MCF 10A (cell line): ENCODE measurements around the gene SPIRE1. TPM values are rescaled to one million over a fixed set of nuclear protein-coding genes. Genes with fewer than 3 reads are reported as not detected.
"Not testable (repeated sequence)": the region's sequence is repeated elsewhere in the genome, so short reads cannot be mapped to it uniquely, and the experiment has no call there.

Experiments used
- BruUV-seq: library from RNA; stranded (reverse); fragments of 400-500 nt; replicated peaks from 2 replicates; lab custom pipeline; 2021; lab: Mats Ljungman, UMichigan
- CTCF ChIA-PET: fragments of 300-600 bp; sonication (Branson Sonifier 250); formaldehyde crosslinking; extraction: SDS; loops from one replicate; lab custom pipeline; 2021; ENCODE audit warnings: antibody characterized with exemption, inconsistent platforms; lab: Yijun Ruan, JAX
- POLR2A ChIA-PET: fragments of 300-600, 350-650 bp; sonication (Branson Sonifier 250); formaldehyde crosslinking; extraction: SDS; loops from one replicate; lab custom pipeline; 2020; ENCODE audit warnings: antibody characterized with exemption, inconsistent platforms; lab: Yijun Ruan, JAX
- DNase-seq: peaks from one replicate; pipeline ENCODE4 v3.0.0-alpha.2; 2018; ENCODE audit not compliant: unreplicated experiment
- H3K27ac Mint-ChIP-seq: one replicate; pipeline ENCODE4 v1.8.0; 2022; ENCODE audit warnings: mild to moderate bottlenecking, low read depth, mixed read lengths; ENCODE audit not compliant: unreplicated experiment
- H3K27me3 Mint-ChIP-seq: one replicate; pipeline ENCODE4 v1.8.0; 2022; ENCODE audit warnings: mixed read lengths; ENCODE audit not compliant: insufficient read depth, unreplicated experiment
- H3K36me3 Mint-ChIP-seq: one replicate; pipeline ENCODE4 v1.8.0; 2022; ENCODE audit warnings: mild to moderate bottlenecking, moderate library complexity, mixed read lengths; ENCODE audit not compliant: insufficient read depth, unreplicated experiment
- H3K4me1 Mint-ChIP-seq: one replicate; pipeline ENCODE4 v1.8.0; 2022; ENCODE audit warnings: mixed read lengths; ENCODE audit not compliant: insufficient read depth, unreplicated experiment
- H3K4me3 Mint-ChIP-seq: one replicate; pipeline ENCODE4 v1.8.0; 2022; ENCODE audit warnings: mild to moderate bottlenecking, moderate library complexity, mixed read lengths; ENCODE audit not compliant: unreplicated experiment
- H3K9me3 Mint-ChIP-seq: one replicate; pipeline ENCODE4 v1.8.0; 2022; ENCODE audit warnings: mixed read lengths; ENCODE audit not compliant: unreplicated experiment
- intact Hi-C: fragments of 100-400 bp; cut with micrococcal nuclease; formaldehyde crosslinking; loops from 2 replicates; pipeline ENCODE4 v1.14.1; 2022
- total RNA-seq: library from RNA; stranded (reverse); gene quantifications from 2 replicates; pipeline ENCODE4 v1.2.3, GENCODE V29; 2022
- TF ChIP-seq, protein P1 (sequence below): fragments of 200-600 bp; IDR thresholded peaks from one replicate; pipeline ENCODE4 v1.8.0; 2022; ENCODE audit warnings: antibody characterized with exemption, mild to moderate bottlenecking; ENCODE audit not compliant: unreplicated experiment

Gene SPIRE1
- total RNA-seq, 1 experiment from 2014 or later, result 78.2 TPM

DNA sequence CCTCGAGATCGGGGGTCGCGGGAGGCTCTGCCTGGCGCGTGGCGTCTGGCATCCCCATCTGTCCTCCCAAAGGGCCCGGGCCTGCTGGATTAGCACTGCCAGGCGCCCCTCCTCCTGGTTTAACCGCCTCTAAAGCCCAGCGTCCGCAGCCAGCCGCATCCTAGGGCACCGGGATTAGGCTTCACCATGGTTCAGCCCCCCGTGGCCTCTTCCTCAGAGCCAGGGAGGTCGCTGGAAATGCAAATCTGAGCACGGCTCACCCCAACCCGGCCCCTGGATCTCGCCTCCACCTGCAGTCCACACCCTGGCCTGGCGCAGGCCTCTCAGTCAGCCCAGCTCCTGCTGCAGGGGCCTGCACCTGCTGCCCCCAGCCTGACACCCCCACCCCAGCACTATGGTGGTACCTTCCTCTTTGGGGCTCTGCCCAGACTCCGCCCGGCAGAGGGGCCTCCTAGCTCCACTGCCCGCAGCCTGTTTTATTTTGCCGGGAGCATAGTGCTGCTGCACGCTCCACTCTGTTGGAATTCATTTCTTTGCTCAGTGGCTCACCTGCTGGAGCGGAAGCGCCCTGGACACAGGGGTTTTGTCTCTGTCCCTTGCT, 237.0 kb downstream of the SPIRE1 start:
- Mint-ChIP-seq H3K4me1 (no peaks in the 10 kb centered on the region), H3K27ac (peak overlapping the region; percentile 23), H3K27me3 (no peaks in the 10 kb centered on the region), H3K4me3 (peak overlapping the region; percentile 65), H3K9me3 (no peaks in the 10 kb centered on the region), H3K36me3 (peaks cover under 1% of the 10 kb centered on the region)
- no TSS peak for BruUV-seq
- POLR2A ChIA-PET, result no interaction called here
- intact Hi-C loops, result no loop called here
- TF ChIP-seq, protein P1, sequence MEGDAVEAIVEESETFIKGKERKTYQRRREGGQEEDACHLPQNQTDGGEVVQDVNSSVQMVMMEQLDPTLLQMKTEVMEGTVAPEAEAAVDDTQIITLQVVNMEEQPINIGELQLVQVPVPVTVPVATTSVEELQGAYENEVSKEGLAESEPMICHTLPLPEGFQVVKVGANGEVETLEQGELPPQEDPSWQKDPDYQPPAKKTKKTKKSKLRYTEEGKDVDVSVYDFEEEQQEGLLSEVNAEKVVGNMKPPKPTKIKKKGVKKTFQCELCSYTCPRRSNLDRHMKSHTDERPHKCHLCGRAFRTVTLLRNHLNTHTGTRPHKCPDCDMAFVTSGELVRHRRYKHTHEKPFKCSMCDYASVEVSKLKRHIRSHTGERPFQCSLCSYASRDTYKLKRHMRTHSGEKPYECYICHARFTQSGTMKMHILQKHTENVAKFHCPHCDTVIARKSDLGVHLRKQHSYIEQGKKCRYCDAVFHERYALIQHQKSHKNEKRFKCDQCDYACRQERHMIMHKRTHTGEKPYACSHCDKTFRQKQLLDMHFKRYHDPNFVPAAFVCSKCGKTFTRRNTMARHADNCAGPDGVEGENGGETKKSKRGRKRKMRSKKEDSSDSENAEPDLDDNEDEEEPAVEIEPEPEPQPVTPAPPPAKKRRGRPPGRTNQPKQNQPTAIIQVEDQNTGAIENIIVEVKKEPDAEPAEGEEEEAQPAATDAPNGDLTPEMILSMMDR, result no peak
- DNase-seq, result no peak
- CTCF ChIA-PET, result no interaction called here

DNA sequence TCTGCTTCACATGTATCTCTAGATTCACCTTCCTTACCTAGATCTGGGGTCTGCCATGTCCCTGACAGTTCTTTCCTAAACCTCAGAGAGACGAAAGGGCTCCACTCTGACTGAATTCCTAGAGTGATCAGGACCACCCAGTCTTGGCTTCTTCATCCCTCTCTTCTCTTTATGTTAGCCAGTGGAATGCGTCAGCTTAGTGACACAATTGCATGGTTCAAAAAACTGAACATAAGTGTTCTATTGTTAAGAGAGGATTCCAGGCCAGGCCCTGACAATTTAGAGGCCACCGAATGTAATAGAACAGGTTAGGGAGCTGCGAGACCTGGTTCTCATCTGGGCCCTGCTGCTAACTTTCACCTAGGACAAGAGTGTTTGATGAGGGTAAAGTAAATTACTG, 240.2 kb downstream of the SPIRE1 start:
- intact Hi-C loops, result no loop called here
- Mint-ChIP-seq H3K27ac (no peak overlapping the region), H3K4me3 (no peak overlapping the region), H3K9me3 (no peaks in the 10 kb centered on the region), H3K4me1 (no peaks in the 10 kb centered on the region), H3K36me3 (peaks cover 4% of the 10 kb centered on the region), H3K27me3 (no peaks in the 10 kb centered on the region)
- POLR2A ChIA-PET, result no interaction called here
- CTCF ChIA-PET, result interaction anchor here (0.6 to 1.0 kb wide), 2 partner anchors 27 to 181 kb away, joined by 3 to 4 read pairs; no protein-coding TSS in a partner anchor
- no peak for DNase-seq
- BruUV-seq, result no TSS peak
- TF ChIP-seq, protein P1, result no peak

DNA sequence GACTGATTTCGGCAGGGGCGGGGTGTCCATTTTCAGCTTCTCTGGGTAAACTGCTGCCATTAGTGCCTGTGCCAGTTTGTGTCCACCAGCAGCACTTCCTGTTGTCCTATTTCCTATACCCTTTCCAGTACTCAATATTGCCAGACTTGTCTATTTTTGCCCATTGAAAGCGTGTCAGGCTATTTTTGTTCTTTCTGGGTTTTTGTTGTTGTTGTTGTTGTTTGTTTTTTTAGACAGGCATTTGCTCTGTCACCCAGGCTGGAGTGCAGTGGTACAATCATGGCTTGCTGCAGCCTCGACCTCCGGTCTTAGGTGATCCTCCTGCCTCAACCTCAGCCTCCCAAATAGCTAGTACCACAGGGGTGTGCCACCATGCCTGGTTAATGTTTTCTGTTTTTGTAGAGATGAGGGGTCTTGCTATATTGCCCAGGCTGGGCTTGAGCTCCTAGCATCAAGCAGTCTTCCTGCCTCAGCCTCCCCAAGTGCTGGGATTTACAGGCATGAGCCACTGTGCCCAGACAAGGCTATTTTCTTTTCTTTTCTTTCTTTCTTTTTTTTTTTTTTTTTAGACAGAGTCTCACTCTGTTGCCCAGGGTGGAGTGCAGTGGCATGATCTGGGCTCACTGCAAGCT, 241.7 kb downstream of the SPIRE1 start:
- intact Hi-C loops, result no loop called here
- no peaks in the 10 kb centered on the region for H3K27me3 Mint-ChIP-seq
- H3K4me1 Mint-ChIP-seq, result no peaks in the 10 kb centered on the region
- H3K4me3 Mint-ChIP-seq, result no peak overlapping the region
- TF ChIP-seq, protein P1, result no peak
- peaks cover 9% of the 10 kb centered on the region for H3K36me3 Mint-ChIP-seq
- no TSS peak for BruUV-seq
- no peak for DNase-seq
- no peak overlapping the region for H3K27ac Mint-ChIP-seq
- ChIA-PET POLR2A (no interaction called here), CTCF (interaction anchor here (0.7 kb wide), 1 partner anchor 156 kb away, joined by 3 read pairs; no protein-coding TSS in a partner anchor)
- H3K9me3 Mint-ChIP-seq, result no peaks in the 10 kb centered on the region

DNA sequence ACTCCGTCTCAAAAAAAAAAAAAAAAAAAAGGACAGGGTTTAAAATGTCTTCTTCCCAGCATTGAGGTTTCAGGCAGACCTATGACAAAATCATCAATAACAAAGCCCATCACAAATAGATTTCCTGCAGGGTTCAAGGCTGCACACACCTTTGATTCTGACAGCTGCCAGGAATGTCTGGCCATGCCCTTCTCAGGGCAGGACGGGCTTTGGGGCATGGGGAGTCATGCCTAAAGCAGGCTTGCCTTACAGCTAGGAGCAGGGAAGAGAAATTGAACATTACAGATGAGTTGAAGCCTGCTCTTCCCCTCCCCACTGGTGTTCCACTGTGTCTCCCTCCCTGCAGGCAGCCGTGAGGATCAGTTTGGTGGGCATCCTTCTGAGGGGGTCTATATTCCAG, 246.5 kb downstream of the SPIRE1 start:
- intact Hi-C loops, result no loop called here
- no peak overlapping the region for H3K27ac Mint-ChIP-seq
- no peak overlapping the region for H3K4me3 Mint-ChIP-seq
- peaks cover 13% of the 10 kb centered on the region for H3K36me3 Mint-ChIP-seq
- ChIA-PET CTCF (interaction anchor here (0.7 kb wide), 1 partner anchor 16 kb away, joined by 3 read pairs; no protein-coding TSS in a partner anchor), POLR2A (no interaction called here)
- H3K4me1 Mint-ChIP-seq, result peaks cover 12% of the 10 kb centered on the region
- BruUV-seq, result no TSS peak
- DNase-seq, result no peak
- TF ChIP-seq, protein P1, result no peak
- peaks cover 2% of the 10 kb centered on the region for H3K27me3 Mint-ChIP-seq
- no peaks in the 10 kb centered on the region for H3K9me3 Mint-ChIP-seq

DNA sequence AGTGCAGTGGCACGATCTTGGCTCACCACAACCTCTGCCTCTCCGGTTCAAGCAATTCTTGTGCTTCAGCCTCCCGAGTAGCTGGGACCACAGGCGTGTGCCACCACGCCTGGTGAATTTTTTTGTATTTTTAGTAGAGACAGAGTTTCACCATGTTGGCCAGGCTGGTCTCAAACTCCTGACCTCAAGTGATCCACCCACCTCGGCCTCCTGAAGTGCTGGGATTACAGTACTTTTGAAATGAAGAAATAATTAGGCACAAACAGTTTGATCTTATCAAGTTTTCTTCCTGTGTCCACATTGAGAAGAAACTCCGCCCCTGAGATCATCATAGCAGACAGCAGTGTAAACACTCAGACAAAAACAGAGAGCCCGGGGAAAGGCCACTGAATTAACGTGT, 247.2 kb downstream of the SPIRE1 start:
- H3K4me3 Mint-ChIP-seq, BruUV-seq, H3K9me3 Mint-ChIP-seq, H3K27me3 Mint-ChIP-seq, intact Hi-C loops, DNase-seq: not testable (repeated sequence)
- Mint-ChIP-seq H3K27ac (peak overlapping the region; percentile 35), H3K4me1 (peaks cover 12% of the 10 kb centered on the region), H3K36me3 (peaks cover 10% of the 10 kb centered on the region)
- ChIA-PET CTCF (interaction anchor here (0.7 kb wide), 1 partner anchor 15 kb away, joined by 3 read pairs; no protein-coding TSS in a partner anchor), POLR2A (interaction anchor here (0.6 kb wide), 1 partner anchor 280 kb away, joined by 6 read pairs; no protein-coding TSS in a partner anchor)
